ENCODE measurements around the gene STEEP1.
"Not testable (repeated sequence)": the region's sequence is repeated elsewhere in the genome, so short reads cannot be mapped to it uniquely, and the experiment has no call there.

STEEP1 gene

DNA sequence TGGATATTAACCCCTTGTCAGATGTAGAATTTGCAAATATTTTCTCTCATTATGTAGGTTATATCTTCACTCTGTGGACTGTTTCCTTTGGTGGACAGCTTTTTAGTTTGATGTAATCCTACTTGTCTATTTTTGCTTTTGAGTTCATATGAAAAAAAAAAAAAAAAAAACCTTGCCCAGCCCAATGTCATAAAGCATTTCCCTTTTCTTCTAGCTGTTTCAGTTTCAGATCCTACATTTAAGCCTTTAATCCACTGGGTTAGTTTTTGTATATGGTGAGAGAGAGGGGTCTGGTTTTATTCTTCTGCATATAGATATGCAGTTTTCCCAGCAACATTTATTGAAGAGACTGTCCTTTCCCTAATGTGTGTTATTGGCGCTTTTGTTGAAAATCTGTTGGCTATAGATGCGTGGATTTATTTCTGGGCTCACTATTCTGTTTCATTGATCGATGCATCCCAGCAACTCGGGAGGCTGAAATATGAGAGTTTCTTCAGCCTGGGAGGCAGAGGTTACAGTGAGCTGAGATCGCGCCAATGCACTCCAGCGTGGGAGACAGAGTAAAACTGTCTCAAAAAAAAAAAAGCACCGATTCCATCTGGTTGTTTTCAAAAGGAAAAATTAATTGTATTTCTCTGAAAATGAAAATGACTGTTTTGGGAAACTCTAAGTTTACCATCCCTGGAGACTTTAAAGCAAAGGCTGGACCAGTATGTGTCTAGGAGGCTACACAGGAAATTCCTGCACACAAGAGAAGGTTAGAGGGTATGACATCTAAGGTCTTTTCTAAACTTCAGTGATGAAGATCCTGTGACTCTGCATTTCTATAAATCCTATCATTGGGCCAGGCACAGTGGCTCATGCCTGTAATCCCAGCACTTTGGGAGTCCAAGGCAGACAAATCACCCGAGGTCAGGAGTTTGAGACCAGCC, 35.6 kb downstream of the STEEP1 start:
- no peak for DNase-seq

DNA sequence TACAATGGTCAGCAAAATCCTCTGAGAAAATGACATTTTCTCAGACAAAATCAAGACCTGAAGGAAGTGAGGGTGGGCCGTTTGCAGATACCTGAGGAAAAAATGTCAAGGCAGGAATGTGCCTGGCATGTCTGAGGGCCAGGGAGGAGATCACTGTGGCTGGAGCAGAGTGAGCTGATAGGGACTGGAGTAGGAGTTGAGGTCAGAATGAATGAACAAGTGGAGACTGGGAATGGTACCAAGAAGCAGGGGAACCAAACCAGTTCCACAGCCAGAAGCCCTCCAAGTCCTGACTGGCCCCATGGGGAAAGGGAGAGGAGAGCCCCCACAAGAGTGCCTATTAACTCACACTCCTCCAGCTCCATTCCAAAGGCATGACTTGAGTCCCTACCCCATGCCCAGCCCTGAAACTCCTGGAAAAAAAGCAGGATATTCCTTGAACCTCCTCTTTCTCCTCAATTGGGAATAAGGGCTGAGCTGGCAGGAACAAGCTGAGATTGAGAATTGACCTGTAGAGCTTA, 41.5 kb downstream of the STEEP1 start:
- DNase-seq: no peak

DNA sequence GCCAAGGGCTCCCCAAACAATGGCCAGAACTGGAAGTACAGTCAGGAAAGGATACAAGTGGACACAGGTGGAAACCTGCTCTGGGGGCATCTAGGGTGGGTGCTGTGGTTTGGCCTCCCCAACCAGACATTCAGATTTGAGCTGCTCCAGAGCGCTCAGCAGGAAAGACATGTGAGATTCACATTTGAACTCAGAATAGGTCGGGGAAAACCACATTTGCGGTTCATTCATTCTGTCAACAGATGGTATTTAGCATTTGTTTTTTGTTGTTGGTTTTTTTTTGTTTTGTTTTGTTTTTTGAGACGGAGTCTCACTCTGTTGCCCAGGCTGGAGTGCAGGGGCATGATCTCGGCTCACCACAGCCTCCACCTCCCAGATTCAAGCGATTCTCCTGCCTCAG, 44.0 kb downstream of the STEEP1 start:
- no peak for DNase-seq

DNA sequence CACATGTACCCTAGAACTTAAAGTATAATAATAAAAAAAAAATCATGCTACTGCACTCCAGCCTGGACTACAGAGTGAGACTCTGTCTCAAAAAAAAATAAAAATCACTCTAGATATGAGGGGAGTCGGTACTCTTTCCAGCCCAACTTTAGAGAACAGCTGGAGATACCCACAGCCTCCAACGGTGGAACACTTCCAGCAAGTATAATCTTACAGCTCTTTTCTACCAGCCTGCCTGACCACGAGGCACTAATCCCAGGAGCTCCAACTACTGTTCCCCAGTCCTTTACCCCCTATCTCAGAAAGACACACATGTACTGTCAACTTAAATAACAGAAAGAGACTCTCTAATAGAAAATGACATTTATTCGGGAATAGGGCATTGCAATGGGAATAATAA, 46.8 kb downstream of the STEEP1 start:
- no peak for DNase-seq

DNA sequence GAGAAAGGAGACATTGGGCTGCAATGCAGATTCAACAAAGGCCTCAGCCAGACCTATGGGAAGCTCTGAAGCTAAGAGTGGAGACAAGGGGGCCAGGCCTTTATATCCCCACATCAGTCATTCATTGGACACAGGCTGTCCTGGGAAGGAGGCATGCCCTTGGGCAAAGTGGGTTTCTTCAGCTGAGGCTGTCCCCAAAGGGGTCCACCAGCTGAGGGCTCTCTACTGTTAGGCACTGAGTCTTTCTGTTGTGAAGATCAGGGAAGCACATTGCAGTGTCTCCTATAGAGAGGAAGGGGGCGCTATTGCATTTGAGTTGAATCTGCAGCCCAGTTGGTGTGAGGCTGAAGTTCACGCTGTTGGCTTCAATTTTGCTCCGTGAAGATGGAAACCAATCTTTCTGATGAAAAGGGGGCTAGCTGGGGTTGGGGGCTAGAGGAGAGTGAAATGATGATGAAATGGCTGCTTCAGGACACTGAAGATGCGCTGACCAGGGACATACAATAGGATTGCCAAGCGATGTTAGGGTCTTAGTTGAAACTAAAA, 49.0 kb downstream of the STEEP1 start:
- peak; percentile 67 for DNase-seq

DNA sequence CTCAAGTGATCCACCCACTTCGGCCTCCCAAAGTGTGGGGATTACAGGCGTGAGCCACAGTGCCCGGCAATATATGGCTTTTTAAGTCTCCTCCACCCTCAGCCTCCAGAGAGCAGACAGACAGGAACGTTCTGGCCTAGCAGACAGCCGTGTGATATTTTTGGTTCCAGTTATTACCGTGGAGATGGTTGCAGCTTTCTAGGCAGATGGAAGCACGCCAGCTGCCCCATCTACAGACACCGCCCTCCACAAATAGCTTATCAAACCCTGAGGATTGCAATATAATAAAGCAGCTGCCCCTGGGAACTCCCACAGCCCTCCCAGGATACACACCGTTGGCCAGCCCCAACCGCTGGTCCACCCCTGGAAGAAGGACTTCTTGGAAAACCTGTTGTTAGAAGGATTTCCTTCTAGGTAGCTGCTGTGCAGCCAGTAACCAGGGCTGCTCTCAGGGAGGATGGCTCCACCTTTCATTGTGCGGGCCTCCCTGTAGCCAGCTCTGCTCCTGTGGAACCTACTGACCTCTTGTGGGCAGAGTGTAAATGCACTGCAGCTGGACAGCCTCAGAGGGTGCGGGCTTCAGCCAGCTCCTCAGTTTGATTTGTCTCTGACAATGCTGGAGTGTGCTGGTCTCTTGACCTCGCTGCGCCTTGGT, 52.9 kb downstream of the STEEP1 start:
- DNase-seq: peak; percentile 7

DNA sequence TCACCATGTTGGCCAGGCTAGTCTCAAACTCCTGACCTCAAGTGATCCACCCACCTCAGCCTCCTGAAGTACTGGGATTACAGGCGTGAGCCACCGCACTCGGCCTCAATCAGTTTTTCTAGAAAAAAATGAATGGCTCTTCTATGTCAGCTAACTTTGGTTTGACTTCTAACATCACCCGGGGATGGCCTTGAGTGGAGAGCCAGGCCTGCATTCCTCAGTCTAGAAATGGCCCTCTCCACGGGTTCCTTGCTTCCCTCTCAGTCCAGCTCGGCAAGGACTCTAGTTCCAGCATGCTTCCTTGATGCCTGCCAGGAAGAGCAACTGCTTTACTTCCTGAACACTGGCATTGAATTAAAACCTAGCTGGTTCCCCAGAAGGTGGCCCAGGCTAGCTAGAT, 58.0 kb downstream of the STEEP1 start:
- DNase-seq: no peak

DNA sequence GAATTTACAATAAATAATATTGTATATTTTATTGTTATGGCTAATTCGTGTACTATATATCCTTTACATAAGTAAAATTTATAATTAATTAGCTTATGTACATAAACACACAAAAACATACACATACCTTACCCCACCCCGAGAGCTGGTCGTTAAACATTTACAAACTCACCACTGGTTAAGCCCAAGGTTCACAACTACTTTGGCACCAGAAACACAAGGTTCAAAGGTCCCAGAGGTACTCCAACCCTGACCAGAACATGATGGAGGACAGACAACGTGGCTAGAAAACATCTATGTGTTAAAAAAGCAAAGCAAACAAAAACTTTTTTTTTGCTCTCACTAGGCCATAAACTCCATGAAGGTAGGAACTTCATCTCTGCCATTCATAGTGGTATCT, 59.3 kb downstream of the STEEP1 start:
- DNase-seq: no peak

DNA sequence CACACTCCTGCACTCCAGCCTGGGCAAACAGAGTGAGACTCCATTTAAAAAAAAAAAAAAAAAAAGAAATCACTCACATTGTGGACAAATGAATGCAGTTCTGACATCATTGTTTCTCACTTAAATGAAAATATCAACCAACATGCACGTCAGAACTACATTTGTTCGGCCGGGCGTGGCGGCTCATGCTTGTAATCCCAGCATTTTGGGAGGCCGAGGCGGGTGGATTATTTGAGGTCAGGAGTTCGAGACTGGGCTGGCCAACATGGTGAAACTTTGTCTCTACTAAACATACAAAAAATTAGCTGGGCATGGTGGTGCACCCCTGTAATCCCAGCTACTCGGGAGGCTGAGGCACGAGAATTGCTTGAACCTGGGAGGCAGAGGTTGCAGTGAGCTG, 60.1 kb downstream of the STEEP1 start:
- DNase-seq: not testable (repeated sequence)

DNA sequence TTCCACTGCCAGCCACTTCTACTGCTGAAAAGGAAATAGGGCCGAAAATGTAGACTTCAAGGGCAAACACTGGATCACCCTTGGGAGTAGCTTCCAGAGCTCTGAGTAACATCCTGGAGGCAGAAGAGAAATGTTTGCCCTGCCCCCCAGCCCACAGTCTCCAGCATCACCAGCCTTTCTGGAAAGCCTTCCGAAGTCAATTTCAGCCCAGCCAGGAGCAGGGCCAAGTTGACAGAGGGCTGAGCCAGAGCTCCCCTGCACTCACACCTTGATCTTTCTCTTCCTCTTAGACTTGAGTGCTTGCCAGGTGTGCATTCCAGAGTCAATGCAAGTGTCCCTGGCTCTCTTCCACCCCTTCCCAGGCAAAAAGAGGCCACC, 61.7 kb downstream of the STEEP1 start:
- DNase-seq: no peak

DNA sequence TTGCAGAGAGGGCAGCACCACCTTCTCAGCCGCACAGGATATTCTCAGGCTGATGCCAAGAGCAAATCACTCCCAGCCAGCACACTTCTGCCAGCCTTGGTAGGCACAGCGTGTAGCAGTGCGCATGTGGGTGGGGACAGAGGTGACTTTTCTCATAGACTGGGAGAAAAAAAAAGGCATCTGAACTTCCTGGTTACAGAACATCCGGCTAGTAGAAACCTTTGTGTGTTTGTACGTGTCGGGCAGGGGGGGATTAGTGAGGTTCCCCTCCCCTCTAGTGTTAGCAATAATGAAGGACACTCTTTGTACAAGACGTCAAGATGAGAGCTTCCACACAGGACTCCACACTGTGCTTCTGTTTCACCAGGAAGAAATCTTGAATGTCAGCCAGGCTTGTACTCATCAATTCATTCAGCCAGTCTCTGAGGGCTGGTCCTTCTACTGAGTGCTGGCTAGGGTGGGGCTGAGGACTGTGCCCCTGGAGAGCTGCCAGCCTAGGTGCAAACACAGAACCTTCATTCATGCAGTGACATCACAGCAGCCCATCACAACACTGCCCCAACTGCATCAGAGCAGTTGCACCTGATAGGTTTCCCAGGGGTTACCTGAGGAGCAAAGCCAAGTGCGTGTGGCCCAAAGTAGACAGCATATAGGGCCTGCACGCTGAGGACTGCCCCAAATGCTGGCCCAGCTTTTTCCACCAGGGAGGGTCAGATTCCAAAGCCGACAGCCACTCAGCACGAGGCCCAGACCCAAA, 62.3 kb downstream of the STEEP1 start:
- peak; percentile 44 for DNase-seq

DNA sequence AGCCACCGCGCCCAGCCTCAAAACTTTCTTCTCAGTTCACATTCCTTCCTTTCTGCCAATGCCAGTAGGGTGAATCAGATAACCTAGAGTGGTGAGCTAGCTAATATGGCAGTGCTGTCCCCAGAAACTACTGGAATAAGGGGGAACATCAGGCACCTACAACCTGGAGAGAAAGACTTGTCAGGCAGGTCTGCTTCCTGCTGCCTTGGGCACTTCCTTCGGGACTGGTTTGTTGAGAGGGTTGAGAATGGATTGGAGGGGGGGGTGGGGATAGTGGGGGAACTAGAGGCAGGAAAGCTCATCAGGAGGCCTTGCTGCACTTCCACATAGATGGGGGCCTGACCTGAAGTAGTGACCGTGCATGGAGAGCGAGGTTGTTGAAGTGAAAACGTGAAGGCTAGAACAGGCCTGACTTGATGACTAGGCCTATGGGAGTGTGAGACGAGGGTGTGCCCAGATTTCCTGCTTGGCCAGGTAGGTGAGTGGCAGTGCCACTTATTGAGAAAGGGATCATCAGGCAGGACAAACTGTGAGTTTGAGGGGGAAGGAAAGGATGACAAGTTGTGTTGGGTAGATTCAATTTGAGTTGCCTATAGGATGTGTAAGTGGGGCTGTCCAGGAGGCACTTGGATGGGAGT, 63.6 kb downstream of the STEEP1 start:
- no peak for DNase-seq

DNA sequence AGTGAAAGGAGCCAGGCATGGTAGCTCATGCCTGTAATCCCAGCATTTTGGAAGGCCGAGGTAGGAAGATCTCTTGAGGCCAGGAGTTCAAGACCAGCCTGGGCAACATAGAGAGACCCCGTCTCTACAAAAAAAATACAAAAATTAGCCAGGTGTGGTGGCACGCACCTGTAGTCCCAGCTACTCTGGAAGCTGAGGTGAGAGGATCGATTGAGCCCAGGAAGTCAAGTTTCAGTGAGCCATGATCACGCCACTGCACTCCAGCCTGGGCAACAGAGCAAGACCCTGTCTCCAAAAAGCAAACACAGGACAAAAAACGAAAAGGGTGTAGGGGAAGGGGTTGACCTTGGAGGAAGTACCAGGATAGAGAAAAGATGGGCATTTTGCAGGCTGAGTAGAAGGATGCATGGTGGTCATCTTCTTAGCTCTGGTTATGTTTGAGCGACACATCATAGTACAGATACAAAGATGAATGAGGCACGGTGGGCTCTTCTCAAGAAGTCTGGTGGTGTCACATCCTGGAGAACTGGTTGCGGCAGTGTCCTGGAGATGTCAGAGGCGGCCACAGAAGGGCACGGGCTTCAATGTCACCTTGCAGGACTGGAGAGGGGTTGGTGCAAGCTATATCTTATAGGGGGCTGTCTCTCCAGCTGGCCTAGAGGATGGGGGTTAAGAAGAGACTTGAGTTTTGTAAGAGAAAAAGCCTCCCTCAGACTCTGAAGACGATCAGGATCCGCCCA, 65.0 kb downstream of the STEEP1 start:
- DNase-seq: no peak

DNA sequence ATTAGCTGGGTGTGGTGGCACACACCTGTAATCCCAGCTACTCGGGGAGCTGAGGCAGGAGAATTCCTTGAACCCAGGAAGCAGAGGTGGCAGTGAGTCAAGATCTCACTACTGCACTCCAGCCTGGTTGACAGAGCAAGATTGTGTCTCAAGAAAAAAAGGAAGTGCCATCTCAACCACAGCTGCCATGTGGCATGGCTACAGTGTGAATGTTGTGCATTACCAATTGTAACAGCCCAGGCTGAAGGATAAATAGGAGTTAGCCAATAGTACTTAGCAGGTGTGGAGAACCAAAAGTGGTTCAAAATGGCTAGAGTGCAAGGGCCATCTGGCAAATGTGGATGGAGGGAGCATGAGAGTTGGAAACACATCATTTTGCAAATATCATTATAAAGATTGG, 68.0 kb downstream of the STEEP1 start:
- no peak for DNase-seq

DNA sequence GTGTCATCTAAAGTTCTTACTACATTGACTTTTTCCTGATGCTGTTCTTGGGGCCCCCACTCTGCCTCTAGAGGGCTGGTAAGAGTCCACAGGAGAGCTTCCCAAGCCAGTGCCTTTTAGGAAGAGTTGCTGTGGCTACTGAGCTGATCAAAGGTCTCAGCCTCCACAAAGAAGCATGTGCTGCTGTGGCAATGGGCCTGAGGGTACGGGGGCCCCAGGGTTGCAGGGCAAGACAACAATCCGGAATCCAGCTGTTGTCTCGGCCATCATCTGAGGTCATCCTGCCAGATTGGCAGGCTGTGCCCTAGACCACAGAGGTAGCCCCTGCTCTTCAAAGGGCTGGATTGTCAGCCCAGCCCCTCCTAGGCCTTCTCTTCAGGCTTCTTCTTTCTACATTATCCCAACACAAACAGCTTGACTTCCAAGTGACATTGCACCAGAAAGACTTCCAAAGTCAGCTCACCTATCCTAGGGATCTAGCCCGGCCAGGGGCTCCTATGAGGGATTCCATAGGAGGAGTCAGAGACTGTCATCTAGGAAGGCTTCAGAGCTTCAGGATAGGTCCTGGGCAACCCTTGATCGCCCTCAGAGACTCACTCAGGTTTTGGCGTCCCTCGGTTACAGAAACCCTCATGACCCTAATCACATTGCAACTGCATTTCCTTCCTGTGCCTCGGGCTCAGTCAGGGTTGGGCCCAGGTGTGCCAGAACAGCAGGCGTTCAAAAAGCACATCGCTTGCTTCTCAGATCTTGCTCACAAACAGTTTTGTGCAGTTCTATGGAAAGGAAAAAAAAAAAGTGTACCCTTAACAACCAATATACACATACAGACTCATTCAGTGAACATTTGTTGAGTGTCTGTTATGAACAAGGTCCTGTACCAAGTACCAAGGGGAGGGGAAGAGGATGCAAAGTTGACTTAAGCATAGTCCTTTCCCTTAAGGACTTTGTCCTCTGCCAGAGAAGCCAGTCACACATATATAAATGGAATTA, 69.2 kb downstream of the STEEP1 start:
- peak; percentile 8 for DNase-seq

DNA sequence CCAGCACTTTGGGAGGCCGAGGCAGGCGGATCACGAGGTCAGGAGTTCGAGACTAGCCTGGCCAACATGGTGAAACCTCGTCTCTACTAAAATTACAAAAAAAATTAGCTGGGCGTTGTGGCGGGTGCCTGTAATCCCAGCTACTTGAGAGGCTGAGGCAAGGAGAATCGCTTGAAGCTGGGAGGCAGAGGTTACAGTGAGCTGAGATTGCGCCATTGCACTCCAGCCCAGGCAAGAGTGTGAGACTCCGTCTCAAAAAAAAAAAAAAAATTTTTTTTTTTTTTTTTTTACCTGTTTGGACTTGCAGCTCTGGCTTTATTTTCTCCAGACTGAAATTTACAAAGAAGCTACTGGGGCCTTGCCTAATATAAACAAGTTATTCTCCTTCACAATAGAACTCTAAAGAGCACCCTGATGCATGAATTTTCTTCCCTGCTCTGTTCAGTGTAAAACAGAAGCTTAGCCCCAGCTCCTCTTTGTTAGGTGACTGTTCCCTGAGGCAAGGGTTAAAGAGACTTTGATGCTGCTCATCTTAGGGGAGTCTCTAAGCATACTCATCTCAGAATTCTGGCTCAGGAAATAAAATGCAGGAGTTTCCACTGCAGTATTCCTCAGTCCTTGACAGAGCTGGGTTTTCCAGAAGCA, 71.2 kb downstream of the STEEP1 start:
- not testable (repeated sequence) for DNase-seq

DNA sequence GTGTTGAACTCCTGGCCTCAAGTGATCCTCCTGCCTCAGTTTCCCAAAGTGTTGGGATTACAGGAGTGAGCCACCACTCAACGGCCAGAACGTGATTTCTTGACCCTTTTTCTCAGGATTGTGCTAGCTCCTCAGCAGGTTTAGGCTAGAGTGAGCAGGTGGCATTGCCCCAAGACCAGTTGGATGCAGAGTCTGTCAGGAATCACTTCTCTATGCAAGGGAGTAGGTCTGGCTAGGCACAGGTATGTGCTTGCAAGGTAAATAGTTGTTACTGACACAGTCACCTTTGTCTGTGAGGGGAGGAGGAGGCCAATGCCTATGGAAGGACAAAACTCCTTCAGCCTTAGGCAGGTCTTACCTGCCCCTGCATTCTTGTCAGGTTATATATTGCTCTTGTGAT, 72.7 kb downstream of the STEEP1 start:
- DNase-seq: no peak

DNA sequence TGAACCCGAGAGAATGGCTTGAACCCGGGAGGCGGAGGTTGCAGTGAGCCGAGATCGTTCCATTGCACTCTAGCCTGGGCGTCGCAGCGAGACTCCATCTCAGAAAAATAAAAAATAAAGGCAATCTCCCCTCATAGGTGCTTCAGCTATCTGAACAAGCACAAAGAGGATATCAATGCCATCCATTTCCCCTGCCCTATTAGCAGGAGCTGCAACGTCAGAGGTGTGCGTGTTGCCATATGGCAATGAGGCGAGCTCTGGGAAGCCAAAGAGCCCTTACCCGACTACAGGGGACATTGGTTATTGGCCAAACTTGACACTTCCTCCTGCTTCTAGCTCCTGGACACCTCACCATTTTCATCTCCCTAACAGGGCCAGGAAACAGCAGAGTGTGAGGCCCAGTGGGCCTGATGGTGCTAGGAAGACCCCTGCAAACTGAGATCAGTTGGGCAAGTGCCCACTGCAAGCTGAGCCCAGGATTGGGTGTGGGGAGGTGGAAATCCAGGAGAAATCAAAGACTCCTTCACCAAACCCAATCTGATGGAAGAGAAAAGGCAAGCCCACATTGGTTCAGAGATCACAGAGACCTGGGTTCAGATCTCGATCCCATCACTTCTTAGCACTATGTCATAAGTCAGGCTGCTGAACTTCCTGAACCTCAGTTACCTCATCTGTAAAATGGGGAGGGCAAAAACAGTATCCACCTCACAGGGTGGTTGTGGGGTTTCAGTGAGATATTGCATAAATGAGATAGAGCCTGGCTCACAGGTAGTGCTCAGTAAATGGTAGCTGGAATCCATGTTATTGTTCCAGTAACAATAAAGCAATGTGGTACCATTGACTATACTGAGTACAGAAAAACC, 75.8 kb downstream of the STEEP1 start:
- no peak for DNase-seq

DNA sequence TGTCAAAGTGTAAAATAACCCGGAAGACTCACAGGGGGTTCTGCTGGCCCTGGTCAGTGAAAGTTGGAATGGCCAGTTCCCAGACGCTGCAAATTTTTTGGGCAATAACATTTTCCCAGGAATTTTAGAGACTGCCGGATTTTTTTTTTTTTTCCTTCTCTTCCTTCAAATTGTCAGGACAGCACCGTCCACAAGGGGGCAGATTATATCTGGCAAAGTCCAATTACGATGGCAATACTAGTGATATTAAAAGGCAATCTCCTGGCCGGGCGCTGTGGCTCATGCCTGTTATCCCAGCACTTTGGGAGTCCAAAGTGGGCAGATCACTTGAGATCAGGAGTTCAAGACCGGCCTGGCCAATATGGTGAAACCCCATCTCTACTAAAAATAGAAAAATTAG, 76.5 kb downstream of the STEEP1 start:
- peak; percentile 46 for DNase-seq
